Measurements from ENCODE around the gene SBNO2. TPM values are rescaled to one million over a fixed set of nuclear protein-coding genes. Genes with fewer than 3 reads are reported as not detected.

Gene SBNO2, protein sequence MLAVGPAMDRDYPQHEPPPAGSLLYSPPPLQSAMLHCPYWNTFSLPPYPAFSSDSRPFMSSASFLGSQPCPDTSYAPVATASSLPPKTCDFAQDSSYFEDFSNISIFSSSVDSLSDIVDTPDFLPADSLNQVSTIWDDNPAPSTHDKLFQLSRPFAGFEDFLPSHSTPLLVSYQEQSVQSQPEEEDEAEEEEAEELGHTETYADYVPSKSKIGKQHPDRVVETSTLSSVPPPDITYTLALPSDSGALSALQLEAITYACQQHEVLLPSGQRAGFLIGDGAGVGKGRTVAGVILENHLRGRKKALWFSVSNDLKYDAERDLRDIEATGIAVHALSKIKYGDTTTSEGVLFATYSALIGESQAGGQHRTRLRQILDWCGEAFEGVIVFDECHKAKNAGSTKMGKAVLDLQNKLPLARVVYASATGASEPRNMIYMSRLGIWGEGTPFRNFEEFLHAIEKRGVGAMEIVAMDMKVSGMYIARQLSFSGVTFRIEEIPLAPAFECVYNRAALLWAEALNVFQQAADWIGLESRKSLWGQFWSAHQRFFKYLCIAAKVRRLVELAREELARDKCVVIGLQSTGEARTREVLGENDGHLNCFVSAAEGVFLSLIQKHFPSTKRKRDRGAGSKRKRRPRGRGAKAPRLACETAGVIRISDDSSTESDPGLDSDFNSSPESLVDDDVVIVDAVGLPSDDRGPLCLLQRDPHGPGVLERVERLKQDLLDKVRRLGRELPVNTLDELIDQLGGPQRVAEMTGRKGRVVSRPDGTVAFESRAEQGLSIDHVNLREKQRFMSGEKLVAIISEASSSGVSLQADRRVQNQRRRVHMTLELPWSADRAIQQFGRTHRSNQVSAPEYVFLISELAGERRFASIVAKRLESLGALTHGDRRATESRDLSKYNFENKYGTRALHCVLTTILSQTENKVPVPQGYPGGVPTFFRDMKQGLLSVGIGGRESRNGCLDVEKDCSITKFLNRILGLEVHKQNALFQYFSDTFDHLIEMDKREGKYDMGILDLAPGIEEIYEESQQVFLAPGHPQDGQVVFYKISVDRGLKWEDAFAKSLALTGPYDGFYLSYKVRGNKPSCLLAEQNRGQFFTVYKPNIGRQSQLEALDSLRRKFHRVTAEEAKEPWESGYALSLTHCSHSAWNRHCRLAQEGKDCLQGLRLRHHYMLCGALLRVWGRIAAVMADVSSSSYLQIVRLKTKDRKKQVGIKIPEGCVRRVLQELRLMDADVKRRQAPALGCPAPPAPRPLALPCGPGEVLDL (N-terminal part only)
- total RNA-seq, result 28.0 and 32.5 TPM in 2 replicates
- long read RNA-seq, partial matches to known transcripts, result 0 of 1 reads
- long read RNA-seq, other reads (novel, unspliced or antisense), result 1 of 1 reads

GRCh38 chr19:1173845-1174809 lies at the start of gene SBNO2:
Gene SBNO2 (minus strand): TSS chr19:1174268. CDS start chr19:1154276, 19,992 bp downstream.
- Mint-ChIP-seq H3K9me3 (no peaks in the 10 kb centered on the region), H3K36me3 (ENCODE audit: low read depth) (peaks cover 7% of the 10 kb centered on the region), H3K27ac (ENCODE audit: unreplicated experiment) (peak within 1 kb of the TSS; percentile 83), H3K27me3 (ENCODE audit: low read depth) (no peaks in the 10 kb centered on the region), H3K4me1 (peaks cover 30% of the 10 kb centered on the region), H3K4me3 (peak within 1 kb of the TSS; percentile 84)
- peak; percentile 98 for DNase-seq (ENCODE audit: low read depth, low spot score)
- TF ChIP-seq CTCF (conservative IDR thresholded peaks at IDR 0.05), result no peak

DNA sequence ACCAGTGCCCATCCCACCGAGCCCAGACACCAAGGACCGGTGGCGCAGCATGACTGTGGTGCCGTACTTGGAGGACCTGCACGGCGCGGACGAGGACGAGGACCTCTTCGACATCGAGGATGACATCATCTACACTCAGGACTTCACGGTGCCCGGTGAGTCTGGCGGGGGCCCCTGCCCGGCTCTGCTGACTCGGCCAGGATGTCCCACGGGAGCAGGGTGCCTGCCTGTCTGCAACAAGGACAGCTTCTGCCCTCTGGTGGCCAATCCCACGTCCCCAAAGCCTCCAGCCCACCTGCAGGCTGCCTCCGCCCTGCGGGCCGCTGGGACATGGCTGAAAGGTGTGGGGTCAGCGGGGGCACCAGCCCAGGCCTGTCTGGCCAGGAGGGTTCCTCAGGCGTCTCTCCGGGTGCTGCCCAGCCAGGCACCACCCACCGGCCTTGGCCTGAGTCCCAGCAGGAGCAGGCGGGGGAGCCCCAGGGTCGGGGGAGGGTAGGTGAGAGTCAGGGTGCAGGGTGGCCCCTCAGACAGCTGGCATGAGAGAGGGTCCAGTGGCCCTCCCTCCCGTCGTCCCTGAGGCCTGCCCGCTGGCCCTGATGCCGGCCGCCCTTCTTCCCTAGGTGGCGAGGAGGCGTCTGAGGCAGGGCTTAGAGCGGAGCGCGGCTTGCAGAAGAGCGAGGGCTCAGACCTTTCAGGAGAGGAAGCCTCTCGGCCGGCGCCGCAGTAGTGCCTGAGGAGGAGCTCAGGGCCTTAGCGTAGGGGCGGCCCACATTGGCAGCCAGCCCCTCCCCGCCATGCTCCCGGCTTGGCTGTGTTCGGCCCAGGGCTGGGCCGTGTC lies 49.2 kb upstream of the SBNO2 start:
- H3K9me3 Mint-ChIP-seq, result no peaks in the 10 kb centered on the region
- peak; percentile 57 for TF ChIP-seq CTCF (conservative IDR thresholded peaks at IDR 0.05)
- no peaks in the 10 kb centered on the region for H3K27me3 Mint-ChIP-seq (ENCODE audit: low read depth)
- H3K4me1 Mint-ChIP-seq, result peaks cover under 1% of the 10 kb centered on the region
- DNase-seq (ENCODE audit: low read depth, low spot score), result no peak
- H3K36me3 Mint-ChIP-seq (ENCODE audit: low read depth), result no peaks in the 10 kb centered on the region
- no peak overlapping the region for H3K27ac Mint-ChIP-seq (ENCODE audit: unreplicated experiment)
- H3K4me3 Mint-ChIP-seq, result no peak overlapping the region

DNA sequence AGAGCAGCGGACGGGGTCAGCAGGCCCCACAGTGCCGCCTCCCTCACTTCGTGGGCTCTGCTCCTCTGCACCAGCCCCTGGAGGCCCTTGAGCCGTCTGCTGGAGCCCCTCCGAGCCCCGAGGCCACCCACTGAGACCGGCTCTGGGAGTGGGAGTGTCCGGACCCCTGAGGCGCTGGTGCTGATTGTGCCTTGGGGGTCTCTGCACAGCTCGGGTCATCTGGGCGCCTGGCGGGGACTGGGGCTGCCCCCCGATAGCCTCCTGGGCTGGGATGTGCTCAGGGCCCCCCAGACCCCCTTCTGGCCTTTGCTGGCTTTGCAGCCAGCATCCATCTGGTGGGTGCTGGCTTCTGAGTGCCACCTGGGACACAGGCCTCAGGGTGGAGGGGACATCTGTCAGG lies 48.3 kb upstream of the SBNO2 start:
- Mint-ChIP-seq H3K36me3 (ENCODE audit: low read depth) (no peaks in the 10 kb centered on the region), H3K9me3 (no peaks in the 10 kb centered on the region), H3K4me1 (peaks cover 3% of the 10 kb centered on the region), H3K4me3 (no peak overlapping the region), H3K27me3 (ENCODE audit: low read depth) (no peaks in the 10 kb centered on the region), H3K27ac (ENCODE audit: unreplicated experiment) (no peak overlapping the region)
- no peak for TF ChIP-seq CTCF (conservative IDR thresholded peaks at IDR 0.05)
- DNase-seq (ENCODE audit: low read depth, low spot score), result no peak

DNA sequence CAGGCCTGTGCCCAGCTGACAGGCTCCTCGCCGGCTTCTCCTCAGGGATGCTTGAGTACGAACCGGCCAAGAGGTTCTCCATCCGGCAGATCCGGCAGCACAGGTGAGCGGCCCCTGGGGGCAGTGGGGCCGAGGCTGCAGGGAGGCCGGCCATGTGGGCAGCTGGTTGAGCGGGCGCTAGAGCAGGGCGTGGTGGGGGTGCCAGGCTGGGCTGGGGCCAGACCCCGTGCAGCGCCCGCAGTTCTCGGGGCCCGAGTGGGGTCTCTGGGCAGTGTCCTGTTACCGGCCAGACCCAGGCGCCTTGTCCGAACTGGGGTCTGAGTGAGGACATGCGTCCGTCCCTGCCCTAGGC lies 47.8 kb upstream of the SBNO2 start:
- H3K36me3 Mint-ChIP-seq (ENCODE audit: low read depth), result no peaks in the 10 kb centered on the region
- no peaks in the 10 kb centered on the region for H3K27me3 Mint-ChIP-seq (ENCODE audit: low read depth)
- H3K4me3 Mint-ChIP-seq, result no peak overlapping the region
- no peaks in the 10 kb centered on the region for H3K9me3 Mint-ChIP-seq
- TF ChIP-seq CTCF (conservative IDR thresholded peaks at IDR 0.05), result no peak
- peaks cover 3% of the 10 kb centered on the region for H3K4me1 Mint-ChIP-seq
- no peak overlapping the region for H3K27ac Mint-ChIP-seq (ENCODE audit: unreplicated experiment)
- DNase-seq (ENCODE audit: low read depth, low spot score), result no peak

All from neural crest cell (in vitro differentiated cells).